GM21423 (cell line): ENCODE data around the gene VGLL3.
"Not testable (repeated sequence)": the region's sequence is repeated elsewhere in the genome, so short reads cannot be mapped to it uniquely, and the experiment has no call there.

Experiments
- ATAC-seq: cut with Tn5 transposase; IDR thresholded peaks from one replicate; pipeline ENCODE4 v1.9.1; 2021; ENCODE audit warnings: mild to moderate bottlenecking, moderate library complexity; ENCODE audit not compliant: unreplicated experiment

Gene VGLL3, protein sequence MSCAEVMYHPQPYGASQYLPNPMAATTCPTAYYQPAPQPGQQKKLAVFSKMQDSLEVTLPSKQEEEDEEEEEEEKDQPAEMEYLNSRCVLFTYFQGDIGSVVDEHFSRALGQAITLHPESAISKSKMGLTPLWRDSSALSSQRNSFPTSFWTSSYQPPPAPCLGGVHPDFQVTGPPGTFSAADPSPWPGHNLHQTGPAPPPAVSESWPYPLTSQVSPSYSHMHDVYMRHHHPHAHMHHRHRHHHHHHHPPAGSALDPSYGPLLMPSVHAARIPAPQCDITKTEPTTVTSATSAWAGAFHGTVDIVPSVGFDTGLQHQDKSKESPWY

GRCh38 chr3:86990734-86991481 lies at the start of gene VGLL3:
Gene VGLL3 (minus strand): TSS chr3:86991149. CDS start chr3:86990743, 406 bp downstream.
- ATAC-seq, result peak; percentile 68

- no peak for ATAC-seq
Measured at GRCh38 chr3:87037652-87038051, 46.7 kb upstream of the VGLL3 start.

DNA sequence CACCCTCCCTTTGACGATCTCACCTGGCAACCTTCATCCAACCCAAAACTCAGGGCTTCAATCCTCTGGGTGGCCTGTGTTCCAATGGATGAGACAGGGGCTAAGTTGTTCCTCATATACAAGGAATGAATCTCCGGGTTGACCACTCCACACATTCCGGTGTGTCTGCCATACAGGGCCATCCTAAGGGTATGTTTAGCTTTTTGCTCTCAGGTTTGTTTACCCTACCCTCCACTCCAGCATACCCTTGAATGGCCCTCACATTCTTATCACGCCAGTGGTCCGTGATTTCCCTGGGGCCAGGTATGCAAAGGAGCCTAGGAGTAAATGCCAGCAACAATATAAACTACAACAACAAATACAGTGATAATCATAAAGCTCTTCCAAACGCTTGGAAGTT lies 45.7 kb upstream of the VGLL3 start:
- ATAC-seq, result no peak

GRCh38 chr3:87035339-87035738 lies 44.4 kb upstream of the VGLL3 start:
- ATAC-seq, result no peak

GRCh38 chr3:87033205-87033604 lies 42.3 kb upstream of the VGLL3 start:
- ATAC-seq, result no peak

DNA sequence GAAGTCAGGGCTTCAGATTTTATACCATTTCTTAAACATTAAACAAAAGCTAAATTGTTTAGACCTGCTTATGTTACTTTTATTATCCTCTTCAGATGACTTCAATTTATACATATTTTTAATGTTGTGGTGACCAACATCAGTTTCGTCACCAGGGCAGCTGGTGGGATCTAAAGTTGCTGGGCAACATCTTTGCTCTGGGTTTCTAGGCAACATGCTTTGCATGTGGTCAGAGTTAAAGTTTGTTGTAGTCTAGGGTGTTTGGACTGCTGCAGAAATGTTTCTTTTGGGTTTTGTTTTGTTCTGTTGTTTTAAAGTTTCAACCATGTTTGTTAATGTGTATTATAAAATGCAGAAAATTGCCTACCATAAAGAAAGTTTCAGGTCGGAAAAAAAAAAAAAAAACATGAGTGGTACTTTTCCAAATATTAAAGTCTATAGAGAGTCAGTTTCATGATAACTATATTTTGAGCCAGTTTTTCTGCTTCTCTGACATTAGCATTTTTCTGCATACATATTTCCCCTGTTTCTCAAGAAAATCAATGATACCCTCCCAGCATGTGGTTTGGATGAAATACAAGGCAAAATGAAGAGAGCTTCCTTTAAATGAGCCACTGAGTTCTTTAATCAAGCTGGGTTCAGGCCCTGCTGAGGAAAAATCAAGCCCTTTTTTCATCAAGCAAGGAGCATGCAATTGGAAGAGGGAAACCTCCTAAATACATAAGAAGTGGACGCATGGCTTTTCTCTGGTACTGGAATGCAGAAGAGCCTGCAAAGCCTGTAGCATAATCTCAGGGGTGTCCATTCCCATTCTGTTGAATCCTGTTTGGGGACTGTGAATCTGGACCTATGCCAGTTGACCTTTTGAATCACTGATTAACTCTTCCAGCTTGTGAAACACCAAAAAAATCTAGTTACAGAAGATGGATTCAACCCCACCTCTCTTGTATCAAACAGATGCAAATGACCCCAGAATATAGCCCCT lies 35.0 kb upstream of the VGLL3 start:
- no peak for ATAC-seq

- not testable (repeated sequence) for ATAC-seq
Measured at GRCh38 chr3:87017370-87017769, 26.4 kb upstream of the VGLL3 start.

- ATAC-seq, result no peak
Measured at GRCh38 chr3:87009271-87009670, 18.3 kb upstream of the VGLL3 start.

DNA sequence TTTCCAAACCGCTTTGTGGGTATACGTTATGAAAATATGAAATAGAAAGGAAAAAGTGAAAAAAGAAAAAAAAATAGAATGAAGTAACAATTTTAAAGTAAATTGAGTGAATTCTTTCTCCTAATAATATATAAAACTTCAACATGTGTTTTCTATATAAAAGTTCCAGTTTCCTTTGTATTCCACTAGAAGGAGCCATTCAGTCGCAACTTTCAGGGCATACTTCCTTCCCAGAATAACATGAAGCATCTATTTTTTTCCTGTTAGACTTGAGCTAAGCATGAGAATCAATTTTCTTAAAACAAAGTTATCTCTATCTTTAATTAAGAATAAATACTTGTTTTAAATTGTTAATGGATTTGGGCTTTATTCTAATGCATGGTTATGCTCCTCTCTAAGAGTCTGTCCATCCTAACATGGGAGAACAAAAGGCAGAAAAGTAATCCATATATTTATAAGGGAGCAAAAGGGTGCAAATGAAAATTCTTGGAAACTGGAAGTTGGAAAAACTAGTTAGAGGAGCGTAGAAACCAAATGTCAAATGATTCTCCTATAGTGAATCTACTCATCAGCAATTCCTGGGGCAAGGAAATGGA lies 16.0 kb upstream of the VGLL3 start:
- no peak for ATAC-seq

DNA sequence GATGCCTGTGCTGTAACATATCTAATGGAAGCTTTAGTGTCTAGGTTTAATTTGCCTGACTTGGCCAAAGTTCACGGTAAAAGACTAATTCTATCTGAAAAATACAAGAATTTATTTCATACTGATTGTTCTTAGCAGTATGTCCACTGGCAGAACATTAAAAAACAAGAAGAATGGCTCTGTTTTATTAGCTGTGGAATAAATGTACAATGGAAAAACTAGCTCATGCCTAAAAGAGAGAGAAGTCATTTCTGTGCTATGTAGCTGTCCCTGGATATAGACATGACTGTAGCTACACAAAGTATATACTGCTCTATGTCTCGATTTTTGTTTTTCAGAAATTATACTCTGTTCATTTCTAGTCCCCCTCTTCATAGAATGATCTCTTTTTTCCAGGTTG lies 13.9 kb upstream of the VGLL3 start:
- ATAC-seq, result no peak

GRCh38 chr3:87002346-87002745 lies 11.4 kb upstream of the VGLL3 start:
- no peak for ATAC-seq

- no peak for ATAC-seq
Measured at GRCh38 chr3:87001473-87002098, 10.6 kb upstream of the VGLL3 start.

DNA sequence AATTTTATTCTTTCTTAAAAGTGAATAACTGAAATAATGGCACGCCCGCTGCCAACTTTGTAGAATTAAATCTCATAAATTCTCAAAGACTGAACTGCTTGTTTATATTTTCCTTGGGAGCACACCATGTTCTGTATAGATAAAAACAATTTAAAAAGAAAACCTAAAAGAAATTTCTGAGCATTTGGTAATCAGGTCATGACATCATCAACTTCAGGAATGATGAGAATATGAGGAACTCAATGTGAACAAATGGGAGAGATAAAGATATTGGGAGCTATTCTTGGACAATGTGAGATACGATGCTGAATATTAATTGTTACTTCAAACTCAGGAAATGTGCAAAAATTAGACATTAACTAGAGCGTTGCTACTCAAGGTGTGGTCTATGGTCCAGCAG lies 10.0 kb upstream of the VGLL3 start:
- ATAC-seq, result no peak

DNA sequence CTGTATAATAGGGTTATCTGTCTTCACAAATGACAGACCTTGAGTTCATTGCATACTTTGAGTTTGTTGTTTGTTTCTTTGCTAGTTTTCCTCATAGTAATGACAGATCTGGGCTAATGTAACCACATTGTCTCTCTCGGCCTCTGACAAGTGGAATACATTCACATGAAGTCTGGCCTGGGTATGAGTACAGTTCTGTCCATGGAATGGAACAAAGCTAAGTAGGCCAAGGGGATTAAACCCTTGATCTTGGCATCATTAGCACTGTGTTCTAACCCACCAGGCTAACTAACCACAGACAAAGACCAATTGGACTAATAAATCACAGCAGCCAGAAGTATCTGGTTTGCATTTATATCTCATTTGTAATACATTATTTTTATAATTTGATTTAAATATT lies 7.6 kb upstream of the VGLL3 start:
- no peak for ATAC-seq

- ATAC-seq, result no peak
Measured at GRCh38 chr3:86996261-86996955, 5.5 kb upstream of the VGLL3 start.

GRCh38 chr3:86995537-86995936 lies 4.6 kb upstream of the VGLL3 start:
- ATAC-seq, result no peak

DNA sequence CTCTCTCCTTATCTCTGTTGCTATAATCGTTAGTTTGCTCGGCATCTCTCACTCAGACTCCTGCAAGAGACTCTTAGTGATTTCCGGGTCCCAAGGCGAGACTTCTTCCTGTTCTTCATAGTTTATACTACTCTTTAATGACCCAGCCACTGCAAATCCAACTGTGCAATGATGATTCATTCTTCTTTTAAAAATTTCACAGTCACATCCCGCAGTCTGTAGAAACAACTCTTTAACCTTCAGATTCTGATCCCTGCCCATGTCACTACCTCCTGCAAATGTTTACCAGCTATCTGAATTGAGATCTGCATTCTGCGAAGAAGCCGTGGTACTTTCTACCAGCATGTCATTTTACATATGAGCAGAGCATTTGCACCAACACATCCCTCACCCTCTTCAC lies 2.8 kb upstream of the VGLL3 start:
- no peak for ATAC-seq

GRCh38 chr3:86991840-86992435 lies 989 bp upstream of the VGLL3 start:
- no peak for ATAC-seq

GRCh38 chr3:86991482-86991815 lies 500 bp upstream of the VGLL3 start:
- no peak for ATAC-seq
